Thyroid gland (tissue), 4 donors: ENCODE data around the gene COL17A1.

ENCODE experiments used
- CTCF ChIP-seq, 6 experiments: fragments of 200-600 bp in 3 of 6; fragments of 450-650 bp in 3 of 6; sonication (generic) in 3 of 6; IDR thresholded peaks; one replicate each; pipeline ENCODE4 v1.5.1; 2016 to 2019; ENCODE audit warnings: antibody characterized with exemption in 6 of 6, mild to moderate bottlenecking in 2 of 6, inconsistent platforms in 1 of 6, moderate library complexity in 1 of 6
- POLR2A ChIP-seq, 2 donors: fragments of 450-650 bp; IDR thresholded peaks; one replicate each; pipeline ENCODE4 v1.6.1; 2017; ENCODE audit warnings: antibody characterized with exemption in 2 of 2, mild to moderate bottlenecking in 2 of 2, moderate library complexity in 1 of 2

GRCh38 chr10:104077247-104077646 is 8.4 kb downstream of the COL17A1 start:
- no peak for TF ChIP-seq POLR2A (IDR thresholded peaks at IDR 0.05)
- no peak for TF ChIP-seq CTCF (IDR thresholded peaks at IDR 0.05)
